ENCODE measurements around the gene SGSM1. TPM values are rescaled to one million over a fixed set of nuclear protein-coding genes. Genes with fewer than 3 reads are reported as not detected.

Gene SGSM1
- total RNA-seq, 4 donors from 2014 or later = 3.5 to 6.1 (median 4.4) TPM

DNA sequence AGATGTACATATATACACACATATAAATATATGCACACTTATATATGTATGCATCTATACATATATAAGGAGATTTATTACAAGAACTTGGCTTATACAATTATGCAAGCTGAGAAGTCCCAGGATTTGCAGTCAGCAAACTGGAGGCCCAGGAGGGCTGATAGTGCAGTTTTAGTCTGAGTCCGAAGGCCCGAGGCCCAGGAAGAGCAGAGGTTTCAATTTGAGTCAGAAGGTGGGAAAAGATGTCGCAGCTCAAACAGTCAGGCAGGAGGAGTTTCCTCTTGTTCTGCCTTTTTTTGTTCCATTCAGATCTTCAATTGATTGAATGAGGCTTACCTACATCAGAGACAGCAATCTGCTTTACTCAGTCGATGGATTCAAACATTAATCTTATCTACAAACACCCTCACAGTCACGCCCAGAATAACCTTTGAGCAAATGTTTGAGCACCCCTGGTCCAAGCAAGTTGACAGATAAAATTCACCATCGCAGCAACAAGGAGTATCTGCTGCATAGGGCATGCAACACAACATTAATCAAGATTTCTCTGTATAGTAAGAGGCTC, 4.0 kb upstream of the SGSM1 start:
- TF ChIP-seq POLR2A (IDR thresholded peaks at IDR 0.05) = no peak
- TF ChIP-seq, protein P1, sequence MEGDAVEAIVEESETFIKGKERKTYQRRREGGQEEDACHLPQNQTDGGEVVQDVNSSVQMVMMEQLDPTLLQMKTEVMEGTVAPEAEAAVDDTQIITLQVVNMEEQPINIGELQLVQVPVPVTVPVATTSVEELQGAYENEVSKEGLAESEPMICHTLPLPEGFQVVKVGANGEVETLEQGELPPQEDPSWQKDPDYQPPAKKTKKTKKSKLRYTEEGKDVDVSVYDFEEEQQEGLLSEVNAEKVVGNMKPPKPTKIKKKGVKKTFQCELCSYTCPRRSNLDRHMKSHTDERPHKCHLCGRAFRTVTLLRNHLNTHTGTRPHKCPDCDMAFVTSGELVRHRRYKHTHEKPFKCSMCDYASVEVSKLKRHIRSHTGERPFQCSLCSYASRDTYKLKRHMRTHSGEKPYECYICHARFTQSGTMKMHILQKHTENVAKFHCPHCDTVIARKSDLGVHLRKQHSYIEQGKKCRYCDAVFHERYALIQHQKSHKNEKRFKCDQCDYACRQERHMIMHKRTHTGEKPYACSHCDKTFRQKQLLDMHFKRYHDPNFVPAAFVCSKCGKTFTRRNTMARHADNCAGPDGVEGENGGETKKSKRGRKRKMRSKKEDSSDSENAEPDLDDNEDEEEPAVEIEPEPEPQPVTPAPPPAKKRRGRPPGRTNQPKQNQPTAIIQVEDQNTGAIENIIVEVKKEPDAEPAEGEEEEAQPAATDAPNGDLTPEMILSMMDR (IDR thresholded peaks at IDR 0.05) = no peak
- intact Hi-C loops (cut with DNase I; ENCODE audit: low total_unique reads) = no loop called here
- no peak overlapping the region for H3K4me3 ChIP-seq (ENCODE audit: low read depth, poor library complexity, severe bottlenecking)
- WGBS, 2 donors = 84 to 86% methylated on average over 6 of the region's 6 CpGs
- DNase-seq (ENCODE audit: low spot score in 2 of 2) = no peak

DNA sequence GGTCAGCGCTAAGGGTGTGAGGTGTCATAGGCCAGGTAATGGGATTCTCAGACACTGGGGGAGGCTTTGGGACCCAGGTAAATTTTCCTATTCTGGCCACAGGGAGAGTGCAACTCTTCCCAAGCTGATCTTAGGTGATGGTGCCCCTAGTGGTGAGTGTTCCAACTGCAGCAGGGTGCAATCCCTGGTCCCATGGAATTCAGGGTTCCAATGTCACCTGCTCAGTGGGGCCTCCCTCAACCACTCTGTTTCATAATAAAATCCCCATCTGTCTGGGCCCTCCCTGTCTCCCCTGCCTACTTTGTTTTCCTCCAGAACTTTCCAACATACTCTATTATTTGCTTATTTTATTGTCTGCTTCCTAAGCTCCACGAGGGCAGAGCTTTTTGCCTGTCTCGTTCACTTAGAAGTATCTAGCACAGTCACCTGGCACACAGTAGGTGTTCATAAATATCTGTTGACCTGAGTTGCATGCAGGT, 2.9 kb upstream of the SGSM1 start:
- DNase-seq (ENCODE audit: low spot score in 2 of 2) = peak; percentile 28 to 88
- no peak for TF ChIP-seq POLR2A (IDR thresholded peaks at IDR 0.05)
- TF ChIP-seq, protein P1 (IDR thresholded peaks at IDR 0.05) = peak in 1 of 3 donors; percentile 10
- 60 to 70% methylated on average over 3 of the region's 3 CpGs for WGBS, 2 donors
- intact Hi-C loops (cut with DNase I; ENCODE audit: low total_unique reads) = no loop called here
- no peak overlapping the region for H3K4me3 ChIP-seq (ENCODE audit: low read depth, poor library complexity, severe bottlenecking)

DNA sequence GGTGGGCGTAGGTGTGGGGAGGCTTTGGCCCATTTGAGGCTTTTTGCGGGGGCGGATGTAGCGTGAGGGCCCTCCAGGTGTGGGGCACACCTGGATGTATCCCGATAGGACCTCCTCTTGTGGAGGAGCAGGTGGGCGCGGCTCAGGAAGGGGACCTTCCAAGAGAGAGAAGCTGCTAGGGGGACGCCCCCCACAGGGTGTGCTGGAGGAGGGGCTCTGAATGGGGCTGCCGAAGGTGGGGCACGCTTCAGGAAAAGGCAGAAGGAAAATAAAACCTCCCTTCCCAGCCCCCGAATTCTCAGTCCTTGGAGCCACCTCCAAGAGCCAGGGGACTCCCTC, 621 bp downstream of the SGSM1 start:
- intact Hi-C loops (cut with DNase I; ENCODE audit: low total_unique reads) = no loop called here
- H3K4me3 ChIP-seq (ENCODE audit: low read depth, poor library complexity, severe bottlenecking) = no peak overlapping the region

DNA sequence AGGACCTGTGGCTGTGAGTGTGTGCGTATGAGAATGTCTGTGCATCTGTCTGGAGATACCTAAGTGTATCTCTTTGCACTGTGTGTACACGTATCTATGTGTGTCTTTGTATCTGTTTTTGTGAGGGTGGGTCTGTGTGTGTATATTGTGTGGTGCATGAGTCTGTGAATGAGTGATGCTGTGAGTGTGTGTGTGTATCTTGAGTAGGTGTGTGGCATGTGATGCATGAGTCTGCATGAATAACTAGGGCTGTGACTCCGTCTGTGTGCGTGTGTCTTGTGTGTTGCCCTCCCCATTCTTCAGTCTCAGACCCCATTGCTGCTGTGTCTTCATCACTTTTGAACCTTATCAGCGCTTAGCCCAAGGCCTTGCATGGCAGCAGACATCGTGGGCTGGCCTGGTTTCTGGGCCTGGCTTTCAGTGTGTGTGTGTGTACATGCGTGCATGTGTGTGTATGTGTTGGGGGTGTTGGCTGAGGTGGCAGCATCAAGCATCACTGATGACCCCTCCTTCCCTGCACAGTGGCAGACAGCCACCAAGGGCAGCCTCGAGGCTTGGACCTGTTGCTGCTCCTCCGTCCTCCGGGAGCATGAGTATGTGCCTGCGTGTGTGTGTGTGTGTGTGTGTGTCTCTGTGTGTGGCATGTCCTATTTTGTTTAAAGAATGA, 1.4 kb downstream of the SGSM1 start:
- DNase-seq (ENCODE audit: low spot score in 2 of 2) = no peak
- no peak overlapping the region for H3K4me3 ChIP-seq (ENCODE audit: low read depth, poor library complexity, severe bottlenecking)
- WGBS, 2 donors = 48 to 60% methylated on average over 10 to 11 of the region's 11 CpGs
- intact Hi-C loops (cut with DNase I; ENCODE audit: low total_unique reads) = no loop called here
- no peak for TF ChIP-seq POLR2A (IDR thresholded peaks at IDR 0.05)

More for the DNA sequence above, 621 bp downstream of the SGSM1 start:
- WGBS, 2 donors = 17 to 28% methylated on average over 11 of the region's 11 CpGs
- DNase-seq (ENCODE audit: low spot score in 2 of 2) = no peak
- TF ChIP-seq POLR2A (IDR thresholded peaks at IDR 0.05) = no peak
- TF ChIP-seq, protein P1 (IDR thresholded peaks at IDR 0.05) = no peak

DNA sequence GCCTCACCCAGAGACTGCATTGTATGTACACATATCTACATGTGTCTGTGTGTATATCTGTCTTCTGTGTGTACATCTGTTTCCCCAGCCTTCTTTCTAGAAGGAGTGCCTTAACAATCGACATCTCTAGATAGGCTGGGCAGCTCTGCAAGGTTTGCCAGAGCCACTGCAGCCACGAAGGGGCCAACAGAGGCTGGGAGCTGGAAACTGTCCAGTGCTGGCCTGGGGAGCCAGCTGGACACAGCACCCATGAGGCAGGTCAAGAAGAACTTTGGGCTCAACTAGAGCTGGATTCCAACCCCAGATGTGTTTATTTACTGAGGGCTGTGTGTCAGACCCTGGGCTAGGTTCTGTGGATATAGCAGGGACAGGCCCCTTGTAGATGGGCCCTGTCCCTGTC, 3.3 kb downstream of the SGSM1 start:
- DNase-seq (ENCODE audit: low spot score in 2 of 2) = no peak
- no peak for TF ChIP-seq POLR2A (IDR thresholded peaks at IDR 0.05)
- TF ChIP-seq, protein P1 (IDR thresholded peaks at IDR 0.05) = no peak
- no peak overlapping the region for H3K4me3 ChIP-seq (ENCODE audit: low read depth, poor library complexity, severe bottlenecking)
- WGBS, 2 donors = 36 to 56% methylated on average over 2 of the region's 2 CpGs
- intact Hi-C loops (cut with DNase I; ENCODE audit: low total_unique reads) = no loop called here

DNA sequence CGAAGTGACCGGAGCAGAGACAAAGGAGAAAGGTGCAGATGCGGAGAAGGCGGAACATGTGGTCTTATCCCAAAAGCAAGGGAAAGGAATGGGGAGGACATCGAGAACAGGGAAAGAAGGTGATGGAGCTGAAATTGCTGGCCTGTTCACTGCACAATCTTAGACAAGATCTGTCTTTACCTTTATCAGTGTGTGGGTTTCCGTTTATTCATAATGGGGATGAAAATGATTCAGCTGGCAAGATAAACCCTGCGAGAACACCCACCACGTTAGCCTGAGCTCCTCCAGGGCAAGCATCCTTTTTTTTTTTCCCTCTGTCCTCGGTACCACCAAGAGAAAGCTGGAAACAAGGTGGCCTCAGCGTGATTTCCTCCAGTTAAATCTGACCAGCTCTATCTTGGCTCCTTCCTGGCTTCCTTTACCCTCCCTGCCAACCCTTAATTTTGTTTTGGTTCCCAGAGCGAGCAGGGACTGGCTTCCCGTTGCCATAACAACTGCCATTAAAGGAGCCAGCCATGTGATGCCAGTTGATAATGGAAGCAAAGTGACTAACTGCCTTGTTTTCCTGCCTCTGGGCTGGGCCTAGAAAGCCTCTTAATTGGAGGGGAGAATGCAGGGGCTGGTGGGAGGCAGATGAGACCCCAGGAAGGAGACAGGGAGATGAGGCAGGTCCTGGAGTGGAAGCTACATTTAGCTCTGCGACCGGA, 4.2 kb downstream of the SGSM1 start:
- intact Hi-C loops (cut with DNase I; ENCODE audit: low total_unique reads) = no loop called here
- DNase-seq (ENCODE audit: low spot score in 2 of 2) = no peak
- 46 to 52% methylated on average over 14 of the region's 14 CpGs for WGBS, 2 donors
- no peak overlapping the region for H3K4me3 ChIP-seq (ENCODE audit: low read depth, poor library complexity, severe bottlenecking)
- no peak for TF ChIP-seq POLR2A (IDR thresholded peaks at IDR 0.05)
- TF ChIP-seq, protein P1 (IDR thresholded peaks at IDR 0.05) = no peak
